ENCODE measurements around the gene RTN3.

RTN3 gene

GRCh38 chr11:63736864-63737263 is 55.6 kb downstream of the RTN3 start:
- ATAC-seq: no peak
- TF ChIP-seq TCF4 (CRISPR knock-in tag; IDR thresholded peaks at IDR 0.05; ENCODE audit: borderline replicate concordance) (no peak), CSDC2 (CRISPR knock-in tag; IDR thresholded peaks at IDR 0.05) (no peak), TSHZ2 (CRISPR knock-in tag; IDR thresholded peaks at IDR 0.05) (no peak), SNAI2 (CRISPR knock-in tag; IDR thresholded peaks at IDR 0.05) (no peak), ZNF70 (CRISPR knock-in tag; IDR thresholded peaks at IDR 0.05) (no peak), ESRRG (CRISPR knock-in tag; IDR thresholded peaks at IDR 0.05) (no peak), ZNF565 (CRISPR knock-in tag; conservative IDR thresholded peaks at IDR 0.05; ENCODE audit: low read depth) (no peak), ISL1 (CRISPR knock-in tag; IDR thresholded peaks at IDR 0.05) (no peak), ZNF8 (CRISPR knock-in tag; IDR thresholded peaks at IDR 0.05) (no peak), POU6F1 (CRISPR knock-in tag; IDR thresholded peaks at IDR 0.05; ENCODE audit: borderline replicate concordance, low read depth) (no peak), PATZ1 (CRISPR knock-in tag; IDR thresholded peaks at IDR 0.05; ENCODE audit: borderline replicate concordance) (no peak), TOX (CRISPR knock-in tag; IDR thresholded peaks at IDR 0.05; ENCODE audit: borderline replicate concordance) (no peak), ARNTL (CRISPR knock-in tag; IDR thresholded peaks at IDR 0.05; ENCODE audit: borderline replicate concordance, low read depth) (no peak), RARB (CRISPR knock-in tag; IDR thresholded peaks at IDR 0.05) (no peak)

GRCh38 chr11:63737718-63738117 is 56.4 kb downstream of the RTN3 start:
- TF ChIP-seq ZNF70 (CRISPR knock-in tag; IDR thresholded peaks at IDR 0.05) (no peak), SNAI2 (CRISPR knock-in tag; IDR thresholded peaks at IDR 0.05) (no peak), ARNTL (CRISPR knock-in tag; IDR thresholded peaks at IDR 0.05; ENCODE audit: borderline replicate concordance, low read depth) (no peak), PPARA (CRISPR knock-in tag; IDR thresholded peaks at IDR 0.05; ENCODE audit: borderline replicate concordance) (no peak), BACH2 (CRISPR knock-in tag; IDR thresholded peaks at IDR 0.05; ENCODE audit: borderline replicate concordance) (no peak), CSRNP3 (CRISPR knock-in tag; IDR thresholded peaks at IDR 0.05) (no peak), ISL1 (CRISPR knock-in tag; IDR thresholded peaks at IDR 0.05) (no peak), TOX (CRISPR knock-in tag; IDR thresholded peaks at IDR 0.05; ENCODE audit: borderline replicate concordance) (no peak), PATZ1 (CRISPR knock-in tag; IDR thresholded peaks at IDR 0.05; ENCODE audit: borderline replicate concordance) (no peak), RARB (CRISPR knock-in tag; IDR thresholded peaks at IDR 0.05) (no peak), TSHZ2 (CRISPR knock-in tag; IDR thresholded peaks at IDR 0.05) (no peak), ZFP3 (CRISPR knock-in tag; IDR thresholded peaks at IDR 0.05) (no peak), TCF4 (CRISPR knock-in tag; IDR thresholded peaks at IDR 0.05; ENCODE audit: borderline replicate concordance) (no peak), CREB5 (CRISPR knock-in tag; IDR thresholded peaks at IDR 0.05; ENCODE audit: low read depth) (no peak)
- no peak for ATAC-seq
